Mammary epithelial cell (primary cell): Measurements from ENCODE around the gene FOXD2.

Experiments used
- CTCF ChIP-seq, 2 donors: IDR thresholded peaks in 1 of 2; conservative IDR thresholded peaks in 1 of 2; 2 replicates each; pipeline ENCODE4 v1.5.1; 2011 to 2012; ENCODE audit warnings: inconsistent platforms in 2 of 2, low read length in 2 of 2, mild to moderate bottlenecking in 2 of 2, control low read depth in 1 of 2, low read depth in 1 of 2; ENCODE audit not compliant: insufficient read depth in 1 of 2; ENCODE audit errors: extremely low read depth in 1 of 2
- EZH2 ChIP-seq: IDR thresholded peaks from 2 replicates; pipeline ENCODE4 v1.6.1; 2012; ENCODE audit warnings: low read length, inconsistent platforms, borderline replicate concordance

- no peak for TF ChIP-seq EZH2
- no peak for TF ChIP-seq CTCF (conservative IDR thresholded peaks at IDR 0.05 in 1 of 2, IDR thresholded peaks at IDR 0.05 in 1 of 2; ENCODE audit: extremely low read depth in 1 of 2, insufficient read depth in 1 of 2, low read depth in 1 of 2, low read length in 2 of 2)
These were observed 27.8 kb downstream of the FOXD2 start for GRCh38 chr1:47465605-47466004.
